Osteoblast (primary cell): ENCODE results near the gene ANKRD22. TPM values are rescaled to one million over a fixed set of nuclear protein-coding genes. Genes with fewer than 3 reads are reported as not detected.

ENCODE experiments used
- DNase-seq: peaks from one replicate; pipeline ENCODE4 v3.0.0; 2011; ENCODE audit warnings: low spot score, mixed read lengths; ENCODE audit not compliant: insufficient read length; ENCODE audit errors: missing footprints
- H2AFZ ChIP-seq: 2 replicates; pipeline ENCODE4 v1.6.0; 2011; ENCODE audit warnings: mild to moderate bottlenecking, low read length
- H3K27ac ChIP-seq: 2 replicates; pipeline ENCODE4 v1.5.1; 2011; ENCODE audit warnings: mild to moderate bottlenecking, low read depth, low read length, moderate library complexity
- H3K27me3 ChIP-seq: 2 replicates; pipeline ENCODE4 v1.6.0; 2012; ENCODE audit warnings: mild to moderate bottlenecking, control low read depth, inconsistent platforms, low read length, moderate library complexity; ENCODE audit not compliant: insufficient read depth
- H3K36me3 ChIP-seq: 2 replicates; pipeline ENCODE4 v1.5.1; 2011; ENCODE audit warnings: mild to moderate bottlenecking, low read length, control low read depth, moderate library complexity; ENCODE audit not compliant: insufficient read depth
- H3K4me1 ChIP-seq: 2 replicates; pipeline ENCODE4 v1.5.1; 2011; ENCODE audit warnings: mild to moderate bottlenecking, low read length, control low read depth, moderate library complexity; ENCODE audit not compliant: insufficient read depth
- H3K4me2 ChIP-seq: 2 replicates; pipeline ENCODE4 v1.6.0; 2011; ENCODE audit warnings: mild to moderate bottlenecking, low read length; ENCODE audit not compliant: insufficient read depth
- H3K4me3 ChIP-seq: fragments of 200-600 bp; sonication (generic); 3 replicates; pipeline ENCODE4 v1.5.1; 2012; ENCODE audit warnings: mild to moderate bottlenecking, low read length, inconsistent platforms; ENCODE audit not compliant: insufficient read depth
- H3K79me2 ChIP-seq: 2 replicates; pipeline ENCODE4 v1.6.0; 2012; ENCODE audit warnings: mild to moderate bottlenecking, low read length, control low read depth, inconsistent platforms; ENCODE audit not compliant: insufficient read depth
- H3K9me3 ChIP-seq: 2 replicates; pipeline ENCODE4 v1.5.1; 2011; ENCODE audit warnings: low read depth, low read length, control low read depth
- H4K20me1 ChIP-seq: 2 replicates; pipeline ENCODE4 v1.6.0; 2012; ENCODE audit warnings: mild to moderate bottlenecking, low read length, control low read depth; ENCODE audit not compliant: insufficient read depth
- CTCF ChIP-seq: IDR thresholded peaks from 2 replicates; pipeline ENCODE4 v1.5.1; 2011; ENCODE audit warnings: mild to moderate bottlenecking, low read depth, low read length, moderate library complexity; ENCODE audit errors: extremely low read depth
- total RNA-seq: library from RNA; depleted of rRNA; stranded (reverse); fragments of >200 nt; gene quantifications from 2 replicates; pipeline ENCODE4 v1.2.3, GENCODE V29; 2012

Gene ANKRD22
- total RNA-seq, 1 donor = under 0.01 TPM

- Histone ChIP-seq H3K79me2 (no peaks in the 10 kb centered on the region), H3K27ac (no peak overlapping the region), H2AFZ (no peak overlapping the region), H4K20me1 (no peaks in the 10 kb centered on the region), H3K4me2 (no peak overlapping the region), H3K4me1 (no peaks in the 10 kb centered on the region), H3K36me3 (no peaks in the 10 kb centered on the region), H3K9me3 (no peaks in the 10 kb centered on the region), H3K4me3 (no peak overlapping the region), H3K27me3 (no peaks in the 10 kb centered on the region)
- no peak for TF ChIP-seq CTCF
- DNase-seq = no peak
These were observed 15.8 kb downstream of the ANKRD22 start for GRCh38 chr10:88835910-88836221.

GRCh38 chr10:88835096-88835909 lies 16.3 kb downstream of the ANKRD22 start:
- no peaks in the 10 kb centered on the region for H3K79me2 ChIP-seq
- DNase-seq = peak; percentile 31

GRCh38 chr10:88833723-88834122 lies 17.9 kb downstream of the ANKRD22 start:
- no peaks in the 10 kb centered on the region for H3K9me3 ChIP-seq
- no peak for DNase-seq
- no peaks in the 10 kb centered on the region for H3K79me2 ChIP-seq
- TF ChIP-seq CTCF = no peak
- peak overlapping the region; percentile 49 for H2AFZ ChIP-seq
- H3K4me3 ChIP-seq = no peak overlapping the region
- H3K4me1 ChIP-seq = no peaks in the 10 kb centered on the region
- no peaks in the 10 kb centered on the region for H4K20me1 ChIP-seq
- H3K36me3 ChIP-seq = no peaks in the 10 kb centered on the region
- H3K4me2 ChIP-seq = no peak overlapping the region
- no peaks in the 10 kb centered on the region for H3K27me3 ChIP-seq
- no peak overlapping the region for H3K27ac ChIP-seq

More at GRCh38 chr10:88835096-88835909, 16.3 kb downstream of the ANKRD22 start:
- Histone ChIP-seq H3K4me1 (no peaks in the 10 kb centered on the region), H3K27ac (no peak overlapping the region), H3K4me3 (no peak overlapping the region), H4K20me1 (no peaks in the 10 kb centered on the region), H3K36me3 (no peaks in the 10 kb centered on the region), H2AFZ (peak overlapping the region; percentile 6), H3K4me2 (no peak overlapping the region), H3K27me3 (no peaks in the 10 kb centered on the region), H3K9me3 (no peaks in the 10 kb centered on the region)
- peak; percentile 92 for TF ChIP-seq CTCF

- Histone ChIP-seq H3K9me3 (no peaks in the 10 kb centered on the region), H3K4me2 (no peak overlapping the region), H3K36me3 (no peaks in the 10 kb centered on the region), H3K4me3 (no peak overlapping the region), H3K27me3 (no peaks in the 10 kb centered on the region), H3K27ac (no peak overlapping the region), H3K79me2 (no peaks in the 10 kb centered on the region), H3K4me1 (no peaks in the 10 kb centered on the region), H4K20me1 (no peaks in the 10 kb centered on the region), H2AFZ (no peak overlapping the region)
- DNase-seq = peak; percentile 6
- no peak for TF ChIP-seq CTCF
These were observed 18.5 kb downstream of the ANKRD22 start for GRCh38 chr10:88833156-88833555.
